ENCODE results near the gene ALS2. TPM values are rescaled to one million over a fixed set of nuclear protein-coding genes. Genes with fewer than 3 reads are reported as not detected.

The ALS2 gene
- total and polyA plus RNA-seq, 5 experiments from 2014 or later, result 3.7 to 15.8 (median 5.2) TPM

- Mint-ChIP-seq H3K4me3 (no peak overlapping the region), H3K27me3 (no peaks in the 10 kb centered on the region), H3K9me3 (peaks cover 0 to 4% (median 0%) of the 10 kb centered on the region in 9 donors), H3K4me1 (no peaks in the 10 kb centered on the region), H3K36me3 (peaks cover 15 to 55% (median 41%) of the 10 kb centered on the region in 3 donors), H3K27ac (no peak overlapping the region)
- POLR2A ChIA-PET, result no interaction called here
- DNase-seq (no peak), ATAC-seq (no peak)
Observed at GRCh38 chr2:201730651-201731285, 50.0 kb downstream of the ALS2 start.

GRCh38 chr2:201715459-201715858, 65.3 kb downstream of the ALS2 start:
- Mint-ChIP-seq H3K4me1 (no peaks in the 10 kb centered on the region), H3K36me3 (peaks cover 22 to 70% (median 51%) of the 10 kb centered on the region in 3 donors), H3K27ac (no peak overlapping the region), H3K27me3 (no peaks in the 10 kb centered on the region), H3K9me3 (peaks cover 0 to 8% (median 4%) of the 10 kb centered on the region in 9 donors), H3K4me3 (no peak overlapping the region)
- no peak for ATAC-seq
- POLR2A ChIA-PET, result no interaction called here
- no peak for DNase-seq

GRCh38 chr2:201712726-201713125, 68.0 kb downstream of the ALS2 start:
- POLR2A ChIA-PET, result no interaction called here
- Mint-ChIP-seq H3K4me1 (peaks cover 0 to 4% (median 1%) of the 10 kb centered on the region in 4 donors), H3K36me3 (peaks cover 17 to 66% (median 42%) of the 10 kb centered on the region in 3 donors), H3K9me3 (no peaks in the 10 kb centered on the region), H3K27ac (no peak overlapping the region), H3K4me3 (no peak overlapping the region), H3K27me3 (no peaks in the 10 kb centered on the region)
- ATAC-seq, result no peak
- DNase-seq, result no peak

- Mint-ChIP-seq H3K4me1 (peaks cover 3 to 15% (median 11%) of the 10 kb centered on the region in 4 donors), H3K9me3 (no peaks in the 10 kb centered on the region), H3K27me3 (no peaks in the 10 kb centered on the region), H3K36me3 (peaks cover 12 to 68% (median 26%) of the 10 kb centered on the region in 3 donors), H3K27ac (no peak overlapping the region), H3K4me3 (no peak overlapping the region)
- DNase-seq (no peak), ATAC-seq (no peak)
- POLR2A ChIA-PET, result no interaction called here
Observed at GRCh38 chr2:201709747-201710146, 71.0 kb downstream of the ALS2 start.

GRCh38 chr2:201709049-201709448, 71.7 kb downstream of the ALS2 start:
- POLR2A ChIA-PET, result no interaction called here
- Mint-ChIP-seq H3K27ac (peak overlapping the region in 2 of 10 donors; percentile 5 to 26), H3K4me3 (no peak overlapping the region), H3K9me3 (no peaks in the 10 kb centered on the region), H3K36me3 (peaks cover 11 to 68% (median 26%) of the 10 kb centered on the region in 3 donors), H3K27me3 (no peaks in the 10 kb centered on the region), H3K4me1 (peaks cover 3 to 15% (median 11%) of the 10 kb centered on the region in 4 donors)
- ATAC-seq (no peak), DNase-seq (no peak)

GRCh38 chr2:201707753-201708152, 73.0 kb downstream of the ALS2 start:
- Mint-ChIP-seq H3K27me3 (no peaks in the 10 kb centered on the region), H3K9me3 (no peaks in the 10 kb centered on the region), H3K4me3 (peak overlapping the region in 1 of 10 donors; percentile 46), H3K36me3 (peaks cover 7 to 69% (median 20%) of the 10 kb centered on the region in 3 donors), H3K4me1 (peaks cover 3 to 15% (median 11%) of the 10 kb centered on the region in 4 donors), H3K27ac (peak overlapping the region in 8 of 10 donors; percentile 12 to 87 (median 56))
- DNase-seq, result no peak
- no peak for ATAC-seq
- POLR2A ChIA-PET, result interaction anchor here (0.6 kb wide), 1 partner anchor 418 kb away, joined by 4 read pairs; no protein-coding TSS in a partner anchor

GRCh38 chr2:201707142-201707541, 73.6 kb downstream of the ALS2 start:
- peak in 1 of 2 donors; percentile 62 for ATAC-seq
- Mint-ChIP-seq H3K4me3 (peak overlapping the region in 1 of 10 donors; percentile 34), H3K4me1 (peaks cover 3 to 15% (median 11%) of the 10 kb centered on the region in 4 donors), H3K27me3 (no peaks in the 10 kb centered on the region), H3K36me3 (peaks cover 7 to 71% (median 20%) of the 10 kb centered on the region in 3 donors), H3K9me3 (no peaks in the 10 kb centered on the region), H3K27ac (peak overlapping the region in 5 of 10 donors; percentile 41 to 87 (median 82))
- POLR2A ChIA-PET, result no interaction called here
- peak in 1 of 10 donors; percentile 26 for DNase-seq

- H3K4me3 Mint-ChIP-seq, result no peak overlapping the region
- peaks cover 3 to 14% (median 10%) of the 10 kb centered on the region in 4 donors for H3K4me1 Mint-ChIP-seq
- peaks cover 7 to 74% (median 22%) of the 10 kb centered on the region in 3 donors for H3K36me3 Mint-ChIP-seq
- DNase-seq (no peak), ATAC-seq (no peak)
- no peaks in the 10 kb centered on the region for H3K9me3 Mint-ChIP-seq
- H3K27ac Mint-ChIP-seq, result no peak overlapping the region
- POLR2A ChIA-PET, result no interaction called here
- no peaks in the 10 kb centered on the region for H3K27me3 Mint-ChIP-seq
Observed at GRCh38 chr2:201704536-201704935, 76.2 kb downstream of the ALS2 start.

- H3K9me3 Mint-ChIP-seq, result no peaks in the 10 kb centered on the region
- ATAC-seq, result no peak
- H3K4me3 Mint-ChIP-seq, result no peak overlapping the region
- H3K4me1 Mint-ChIP-seq, result peaks cover 0 to 8% (median under 1%) of the 10 kb centered on the region in 4 donors
- H3K36me3 Mint-ChIP-seq, result peaks cover 7 to 56% (median 20%) of the 10 kb centered on the region in 3 donors
- POLR2A ChIA-PET, result no interaction called here
- peak overlapping the region in 1 of 10 donors; percentile 38 for H3K27ac Mint-ChIP-seq
- H3K27me3 Mint-ChIP-seq, result no peaks in the 10 kb centered on the region
- DNase-seq, result no peak
Observed at GRCh38 chr2:201701646-201702045, 79.1 kb downstream of the ALS2 start.

GRCh38 chr2:201699416-201699815, 81.3 kb downstream of the ALS2 start:
- Mint-ChIP-seq H3K36me3 (peaks cover 6 to 39% (median 16%) of the 10 kb centered on the region in 3 donors), H3K4me1 (peaks cover 0 to 6% (median 0%) of the 10 kb centered on the region in 4 donors)

GRCh38 chr2:201698588-201699226, 82.0 kb downstream of the ALS2 start, which contains the start of gene MPP4:
TSS of gene MPP4 (minus strand) at chr2:201698644. CDS start at chr2:201693954, 4,690 bp downstream.
- Mint-ChIP-seq H3K9me3 (no peaks in the 10 kb centered on the region), H3K36me3 (peaks cover 0 to 32% (median 11%) of the 10 kb centered on the region in 3 donors), H3K27me3 (no peaks in the 10 kb centered on the region), H3K27ac (no peak within 1 kb of the TSS), H3K4me3 (no peak within 1 kb of the TSS), H3K4me1 (peaks cover 0 to 6% (median 0%) of the 10 kb centered on the region in 4 donors)
- no peak for DNase-seq
- ATAC-seq, result no peak
- POLR2A ChIA-PET, result no interaction called here

More at GRCh38 chr2:201699416-201699815, 81.3 kb downstream of the ALS2 start:
- Mint-ChIP-seq H3K9me3 (no peaks in the 10 kb centered on the region), H3K27me3 (no peaks in the 10 kb centered on the region), H3K27ac (no peak overlapping the region), H3K4me3 (no peak overlapping the region)
- no peak for ATAC-seq
- no peak for DNase-seq
- POLR2A ChIA-PET, result no interaction called here

GRCh38 chr2:201697899-201698298, 82.8 kb downstream of the ALS2 start:
- Mint-ChIP-seq H3K4me1 (peaks cover 0 to 6% (median 0%) of the 10 kb centered on the region in 4 donors), H3K9me3 (no peaks in the 10 kb centered on the region), H3K27me3 (no peaks in the 10 kb centered on the region), H3K27ac (no peak overlapping the region), H3K36me3 (peaks cover 0 to 25% (median 11%) of the 10 kb centered on the region in 3 donors), H3K4me3 (no peak overlapping the region)
- POLR2A ChIA-PET, result no interaction called here
- DNase-seq (no peak), ATAC-seq (no peak)

- no peak for DNase-seq
Observed at GRCh38 chr2:201696151-201696659, 84.5 kb downstream of the ALS2 start.

More at GRCh38 chr2:201696151-201696659, 84.5 kb downstream of the ALS2 start:
- Mint-ChIP-seq H3K27me3 (no peaks in the 10 kb centered on the region), H3K36me3 (peaks cover 0 to 12% (median 4%) of the 10 kb centered on the region in 3 donors), H3K4me3 (no peak overlapping the region), H3K27ac (no peak overlapping the region), H3K9me3 (no peaks in the 10 kb centered on the region), H3K4me1 (peaks cover 0 to 6% (median 0%) of the 10 kb centered on the region in 4 donors)
- POLR2A ChIA-PET, result no interaction called here
- ATAC-seq, result no peak

Measured in naive thymus-derived CD8-positive, alpha-beta T cell (primary cell).